A673 (cell line): Measurements from ENCODE around the gene PKN2. TPM values are rescaled to one million over a fixed set of nuclear protein-coding genes. Genes with fewer than 3 reads are reported as not detected.

Source experiments
- BruUV-seq: library from RNA; stranded (reverse); fragments of 400-500 nt; replicated peaks from 2 replicates; lab custom pipeline; 2021; lab: Mats Ljungman, UMichigan
- CTCF ChIA-PET: fragments of 300-600 bp; sonication (Branson Sonifier 250); formaldehyde crosslinking; loops from one replicate; lab custom pipeline; 2022; ENCODE audit warnings: antibody characterized with exemption; lab: Charles Lee
- POLR2A ChIA-PET: fragments of 300-600 bp; sonication (Branson Sonifier 250); formaldehyde crosslinking; loops from one replicate; lab custom pipeline; 2022; ENCODE audit warnings: antibody characterized with exemption; ENCODE audit not compliant: low non-redundant PET; lab: Charles Lee
- DNase-seq: peaks from one replicate; pipeline ENCODE4 v3.0.0-alpha.2; 2015; ENCODE audit warnings: low spot score
- H3K27ac ChIP-seq: fragments of 200-600 bp; sonication (generic); 2 replicates; pipeline ENCODE4 v1.5.1; 2016; ENCODE audit warnings: mixed run types, low read depth, mild to moderate bottlenecking, mixed read lengths, antibody characterized with exemption, low read length; ENCODE audit not compliant: poor library complexity, severe bottlenecking
- H3K27me3 ChIP-seq: fragments of 200-600 bp; sonication (generic); replicated peaks from 2 replicates; pipeline ENCODE4 v1.6.1; 2017; ENCODE audit warnings: mixed run types, low read depth, mild to moderate bottlenecking, mixed read lengths, antibody characterized with exemption, low read length; ENCODE audit not compliant: insufficient read depth, poor library complexity
- H3K36me3 ChIP-seq: fragments of 200-600 bp; sonication (generic); 2 replicates; pipeline ENCODE4 v1.6.1; 2016; ENCODE audit warnings: mixed run types, mild to moderate bottlenecking, mixed read lengths, antibody characterized with exemption, low read length; ENCODE audit not compliant: insufficient read depth, poor library complexity, severe bottlenecking
- H3K4me1 ChIP-seq: fragments of 200-600 bp; sonication (generic); 2 replicates; pipeline ENCODE4 v1.6.1; 2017; ENCODE audit warnings: mixed run types, mild to moderate bottlenecking, mixed read lengths, antibody characterized with exemption, low read length; ENCODE audit not compliant: insufficient read depth, poor library complexity, severe bottlenecking
- H3K4me3 ChIP-seq: fragments of 200-600 bp; sonication (generic); 2 replicates; pipeline ENCODE4 v1.5.1; 2016; ENCODE audit warnings: low read depth, mixed run types, mild to moderate bottlenecking, mixed read lengths, low read length; ENCODE audit not compliant: poor library complexity, severe bottlenecking
- H3K9me3 ChIP-seq: fragments of 200-600 bp; sonication (generic); 2 replicates; pipeline ENCODE4 v1.6.1; 2016; ENCODE audit warnings: mixed run types, low read depth, mild to moderate bottlenecking, mixed read lengths, antibody characterized with exemption, low read length; ENCODE audit not compliant: poor library complexity, severe bottlenecking
- EZH2 ChIP-seq: fragments of 200-600 bp; sonication (generic); IDR thresholded peaks from 2 replicates; pipeline ENCODE4 v1.6.1; 2017; ENCODE audit warnings: borderline replicate concordance, low read depth, mild to moderate bottlenecking, mixed read lengths, antibody characterized with exemption, low read length; ENCODE audit not compliant: poor library complexity, severe bottlenecking
- intact Hi-C: fragments of 100-400 bp; cut with micrococcal nuclease; formaldehyde crosslinking; loops from one replicate; pipeline ENCODE4 v1.10.0; 2022; ENCODE audit not compliant: unreplicated experiment
- total RNA-seq: library from RNA; stranded (reverse); gene quantifications from 2 replicates; pipeline ENCODE4 v1.2.3, GENCODE V29; 2021
- TF ChIP-seq, protein P1 (sequence below): fragments of 300-800, 200-600 bp; sonication (generic); conservative IDR thresholded peaks from 2 replicates; pipeline ENCODE4 v1.5.1; 2017; ENCODE audit warnings: low read depth, mild to moderate bottlenecking, antibody characterized with exemption, low read length, moderate library complexity, mixed read lengths

PKN2 gene
- total RNA-seq, 1 experiment from 2014 or later: 55.6 TPM

DNA sequence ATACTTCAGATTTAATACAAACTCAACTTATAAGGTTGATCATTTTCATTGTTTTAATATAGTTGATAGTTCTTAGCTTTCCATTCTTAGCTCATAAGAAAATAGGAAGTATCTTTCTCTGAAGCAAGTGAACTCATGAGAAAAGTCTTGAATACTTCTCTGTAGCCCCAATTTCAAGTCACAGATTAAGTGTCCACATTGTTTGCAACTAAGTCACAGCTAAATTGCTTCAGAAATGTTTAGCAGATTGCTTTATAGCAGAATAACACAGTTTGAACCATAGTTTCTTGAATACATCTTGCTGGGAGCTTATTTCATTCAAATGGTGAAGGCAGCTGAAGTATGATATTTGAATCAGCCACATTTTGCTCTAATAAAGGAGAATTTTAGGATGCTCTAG is 10.6 kb upstream of the PKN2 start:
- no TSS peak for BruUV-seq
- Histone ChIP-seq H3K4me1 (no peaks in the 10 kb centered on the region), H3K9me3 (no peaks in the 10 kb centered on the region), H3K27ac (no peak overlapping the region), H3K4me3 (no peak overlapping the region), H3K36me3 (no peaks in the 10 kb centered on the region), H3K27me3 (no peaks in the 10 kb centered on the region)
- CTCF ChIA-PET: no interaction called here
- POLR2A ChIA-PET: no interaction called here
- no peak for TF ChIP-seq EZH2
- TF ChIP-seq, protein P1, sequence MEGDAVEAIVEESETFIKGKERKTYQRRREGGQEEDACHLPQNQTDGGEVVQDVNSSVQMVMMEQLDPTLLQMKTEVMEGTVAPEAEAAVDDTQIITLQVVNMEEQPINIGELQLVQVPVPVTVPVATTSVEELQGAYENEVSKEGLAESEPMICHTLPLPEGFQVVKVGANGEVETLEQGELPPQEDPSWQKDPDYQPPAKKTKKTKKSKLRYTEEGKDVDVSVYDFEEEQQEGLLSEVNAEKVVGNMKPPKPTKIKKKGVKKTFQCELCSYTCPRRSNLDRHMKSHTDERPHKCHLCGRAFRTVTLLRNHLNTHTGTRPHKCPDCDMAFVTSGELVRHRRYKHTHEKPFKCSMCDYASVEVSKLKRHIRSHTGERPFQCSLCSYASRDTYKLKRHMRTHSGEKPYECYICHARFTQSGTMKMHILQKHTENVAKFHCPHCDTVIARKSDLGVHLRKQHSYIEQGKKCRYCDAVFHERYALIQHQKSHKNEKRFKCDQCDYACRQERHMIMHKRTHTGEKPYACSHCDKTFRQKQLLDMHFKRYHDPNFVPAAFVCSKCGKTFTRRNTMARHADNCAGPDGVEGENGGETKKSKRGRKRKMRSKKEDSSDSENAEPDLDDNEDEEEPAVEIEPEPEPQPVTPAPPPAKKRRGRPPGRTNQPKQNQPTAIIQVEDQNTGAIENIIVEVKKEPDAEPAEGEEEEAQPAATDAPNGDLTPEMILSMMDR: no peak
- intact Hi-C loops: no loop called here
- DNase-seq: no peak

DNA sequence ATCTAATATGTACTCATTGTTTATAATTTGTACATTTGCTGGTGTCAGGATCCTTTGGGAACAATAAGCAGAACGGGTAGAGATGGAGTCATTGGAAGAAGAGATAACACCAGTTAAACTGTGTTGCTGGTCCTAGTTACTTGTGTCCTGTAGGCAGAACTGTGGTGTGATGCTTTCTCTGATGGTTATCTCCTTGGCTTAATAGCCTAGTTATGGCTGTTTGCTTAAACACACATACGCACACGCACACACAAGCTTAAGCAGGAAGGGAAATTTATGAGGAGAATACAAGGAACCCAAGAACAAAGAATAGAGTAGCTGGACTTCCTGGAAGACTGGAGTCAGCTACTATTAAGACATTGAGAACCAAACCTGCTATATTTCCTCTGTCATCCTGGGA is 5.7 kb upstream of the PKN2 start:
- DNase-seq: peak; percentile 6
- Histone ChIP-seq H3K36me3 (no peaks in the 10 kb centered on the region), H3K27me3 (no peaks in the 10 kb centered on the region), H3K4me1 (peaks cover 8% of the 10 kb centered on the region), H3K9me3 (no peaks in the 10 kb centered on the region), H3K27ac (no peak overlapping the region), H3K4me3 (no peak overlapping the region)
- ChIA-PET POLR2A (no interaction called here), CTCF (no interaction called here)
- TF ChIP-seq EZH2: no peak
- TF ChIP-seq, protein P1: no peak
- intact Hi-C loops: no loop called here
- BruUV-seq: no TSS peak

DNA sequence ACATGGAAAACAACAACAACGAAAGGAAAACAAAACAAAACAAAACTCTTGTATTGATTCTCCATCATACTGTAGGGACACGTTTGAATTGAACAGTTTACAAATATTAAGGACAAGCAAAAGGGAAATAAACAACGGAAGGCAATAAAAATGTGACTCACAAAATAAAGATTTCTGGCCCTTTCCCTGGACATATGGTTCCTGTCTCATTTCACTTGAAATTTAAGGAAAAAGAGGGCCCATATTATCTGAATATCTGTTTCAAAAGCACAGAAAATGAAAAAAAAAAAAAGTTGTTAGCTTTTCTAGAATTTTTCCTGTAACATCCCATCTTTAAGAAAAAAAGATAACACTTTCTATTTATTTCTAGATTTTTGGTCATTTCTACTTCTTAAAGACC is 3.6 kb upstream of the PKN2 start:
- H3K27me3 ChIP-seq: no peaks in the 10 kb centered on the region
- ChIA-PET POLR2A (interaction anchor here (0.6 kb wide), 1 partner anchor 1454 kb away, joined by 5 read pairs; no protein-coding TSS in a partner anchor), CTCF (no interaction called here)
- H3K4me3 ChIP-seq: no peak overlapping the region
- TF ChIP-seq, protein P1: no peak
- no peak for TF ChIP-seq EZH2
- intact Hi-C loops: loop anchor here (5.0 kb wide), 1 partner anchor 212 kb away; the partner anchor contains the start of gene GTF2B
- H3K27ac ChIP-seq: no peak overlapping the region
- H3K4me1 ChIP-seq: peaks cover 8% of the 10 kb centered on the region
- H3K36me3 ChIP-seq: no peaks in the 10 kb centered on the region
- BruUV-seq: no TSS peak
- no peaks in the 10 kb centered on the region for H3K9me3 ChIP-seq
- no peak for DNase-seq
